ENCODE data around the gene GARS1.

Gene GARS1

DNA sequence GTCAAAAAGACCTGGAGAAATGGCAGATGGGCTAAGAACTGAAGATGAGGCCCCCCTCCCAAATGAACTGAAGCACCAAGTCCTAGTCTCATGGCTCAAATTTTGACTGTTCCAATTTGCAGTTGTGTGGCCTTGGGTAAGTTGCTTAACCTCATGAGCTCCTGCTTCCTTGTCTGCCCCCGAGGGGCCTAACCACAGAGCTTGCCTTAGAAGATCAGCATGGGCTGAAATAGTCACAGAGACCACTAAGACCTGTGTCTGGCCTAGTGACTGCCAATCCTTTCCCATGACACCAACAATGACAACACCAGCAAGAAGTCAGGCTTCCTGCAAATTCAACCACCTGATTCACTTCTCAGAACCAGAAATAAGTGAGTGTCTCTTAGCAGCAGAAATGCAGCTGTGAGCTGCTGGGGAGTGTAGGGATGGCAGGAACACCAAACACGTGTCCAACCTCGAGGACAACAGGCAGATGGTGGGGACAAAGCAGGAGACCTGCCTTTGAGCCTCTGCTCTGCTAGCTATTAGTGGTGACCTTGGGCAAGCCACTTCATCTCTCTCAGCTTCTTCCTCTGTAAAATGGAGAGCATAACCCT is 63.9 kb downstream of the GARS1 start:
- no peak for DNase-seq

DNA sequence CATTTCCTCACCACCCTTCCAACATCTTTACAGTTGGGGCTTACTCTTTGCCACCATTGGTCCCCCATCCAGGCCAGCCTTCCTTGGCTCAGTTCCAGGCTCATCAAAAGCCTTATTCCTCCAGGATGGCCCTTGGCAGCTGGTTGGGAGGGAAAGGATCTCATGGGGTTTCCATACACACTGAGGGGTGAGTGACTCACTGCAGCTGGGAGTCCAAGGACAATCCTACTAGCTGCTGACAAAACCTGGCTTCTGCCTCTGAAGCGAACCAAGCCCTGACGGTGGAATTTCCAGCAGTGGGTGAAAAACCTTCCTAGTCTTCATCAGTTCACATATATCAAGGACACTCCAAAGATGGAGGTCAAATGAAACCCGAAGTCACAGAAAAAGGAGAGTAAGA is 64.6 kb downstream of the GARS1 start:
- no peak for DNase-seq

- no peak for DNase-seq
Measured at GRCh38 chr7:30660331-30661255, 65.9 kb downstream of the GARS1 start.

DNA sequence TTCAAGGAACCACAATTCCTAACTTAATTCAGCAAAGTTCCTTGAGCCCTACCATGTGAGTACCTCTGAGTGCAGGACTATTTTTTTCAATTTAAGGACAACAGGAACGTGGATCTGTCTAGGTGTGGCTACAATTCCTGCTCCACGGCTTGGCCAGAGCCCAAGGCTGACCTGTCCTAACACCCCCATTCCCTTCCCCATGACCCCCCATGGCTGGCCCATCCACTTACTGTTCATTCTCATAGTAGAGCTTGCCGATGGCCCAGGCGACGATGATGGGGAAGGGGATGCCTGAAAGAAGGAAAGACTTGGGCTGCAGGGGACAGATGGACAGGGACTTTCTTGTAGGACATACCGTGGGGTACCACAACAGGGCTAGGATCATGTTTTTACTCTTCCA is 67.2 kb downstream of the GARS1 start:
- no peak for DNase-seq

DNA sequence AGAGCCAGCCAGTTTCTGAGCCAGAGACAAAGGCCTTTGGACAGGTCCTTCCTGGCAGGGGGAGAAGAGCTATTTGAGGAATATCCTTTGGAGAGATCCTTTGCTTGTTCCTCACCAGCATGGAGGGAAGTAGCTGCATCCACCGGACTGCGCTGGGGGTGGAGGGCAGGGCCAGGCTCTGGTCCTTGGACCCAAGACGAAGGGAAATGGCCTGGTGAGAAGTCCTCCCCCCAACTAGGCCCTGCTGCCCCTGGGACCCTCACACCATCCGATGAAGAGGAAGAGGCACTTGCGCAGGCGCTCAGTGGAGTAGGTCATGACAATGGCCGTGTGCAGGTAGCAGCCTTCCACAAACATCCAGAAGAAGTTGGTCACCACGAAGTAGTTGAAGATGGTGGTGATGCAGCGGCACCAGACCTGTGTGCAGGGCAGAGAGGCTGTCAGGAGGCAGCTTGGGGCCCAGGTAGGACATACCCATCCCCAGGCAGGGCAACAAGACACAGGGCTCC is 67.8 kb downstream of the GARS1 start:
- no peak for DNase-seq

- DNase-seq = no peak
Measured at GRCh38 chr7:30663414-30663813, 68.7 kb downstream of the GARS1 start.

DNA sequence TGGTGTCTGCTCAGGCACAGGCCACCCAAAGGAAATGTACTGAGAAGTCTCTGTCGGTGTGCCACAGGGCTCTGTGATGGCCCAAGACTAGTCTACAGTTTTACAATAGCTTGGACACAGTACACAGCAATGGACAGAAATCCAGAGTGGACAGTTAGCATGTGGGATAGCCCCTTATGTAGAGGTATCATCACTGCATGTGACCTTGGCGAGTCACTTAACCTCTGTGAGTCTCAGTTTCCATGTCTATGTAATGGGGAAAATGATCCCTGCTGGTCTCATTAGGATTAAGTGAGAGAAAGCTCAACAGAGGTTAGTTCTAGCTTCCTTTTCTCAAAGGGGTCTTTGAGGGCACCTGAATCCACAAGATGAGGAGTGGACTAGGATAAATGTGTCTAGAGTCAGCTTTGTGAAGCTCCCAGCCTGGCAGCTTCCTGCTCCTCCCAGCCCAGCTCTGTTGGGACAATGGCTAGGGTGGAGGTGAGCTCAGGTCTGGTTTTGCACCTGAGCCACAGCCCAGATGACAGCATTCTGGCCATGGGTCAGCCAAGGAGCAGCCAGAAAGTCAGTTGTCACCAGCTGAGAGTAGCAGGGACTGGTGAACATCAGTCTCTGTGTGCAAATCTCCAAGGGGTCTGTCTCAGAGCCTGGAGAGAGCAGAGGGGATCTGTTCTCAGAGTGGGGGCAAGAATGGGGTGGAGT is 69.7 kb downstream of the GARS1 start:
- DNase-seq = no peak

GRCh38 chr7:30665043-30665442 is 70.4 kb downstream of the GARS1 start:
- DNase-seq = no peak

- DNase-seq = no peak
Measured at GRCh38 chr7:30665449-30665848, 70.8 kb downstream of the GARS1 start.

- no peak for DNase-seq
Measured at GRCh38 chr7:30667172-30667571, 72.5 kb downstream of the GARS1 start.

GRCh38 chr7:30668102-30668501 is 73.4 kb downstream of the GARS1 start:
- no peak for DNase-seq

GRCh38 chr7:30671793-30672465 is 77.3 kb downstream of the GARS1 start:
- no peak for DNase-seq

DNA sequence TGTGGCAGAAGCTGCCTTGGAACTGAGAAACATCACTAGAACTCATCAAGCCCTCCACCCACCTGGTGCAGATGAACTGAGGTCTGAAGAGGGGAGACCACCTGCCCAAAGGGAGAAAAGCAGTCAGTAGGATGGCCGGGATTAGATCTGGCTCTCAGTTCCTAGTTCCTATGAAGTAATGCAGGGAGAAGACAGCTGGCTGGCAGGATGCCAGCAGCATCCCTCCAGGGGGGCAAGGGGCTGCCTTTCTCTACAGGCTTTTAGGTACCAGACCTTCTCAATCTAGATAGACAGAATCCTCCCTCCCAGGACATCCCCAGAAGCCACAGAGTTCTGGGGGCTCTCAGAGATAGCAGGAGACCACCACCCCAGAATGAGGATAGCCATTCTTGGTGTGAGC is 79.7 kb downstream of the GARS1 start:
- no peak for DNase-seq

DNA sequence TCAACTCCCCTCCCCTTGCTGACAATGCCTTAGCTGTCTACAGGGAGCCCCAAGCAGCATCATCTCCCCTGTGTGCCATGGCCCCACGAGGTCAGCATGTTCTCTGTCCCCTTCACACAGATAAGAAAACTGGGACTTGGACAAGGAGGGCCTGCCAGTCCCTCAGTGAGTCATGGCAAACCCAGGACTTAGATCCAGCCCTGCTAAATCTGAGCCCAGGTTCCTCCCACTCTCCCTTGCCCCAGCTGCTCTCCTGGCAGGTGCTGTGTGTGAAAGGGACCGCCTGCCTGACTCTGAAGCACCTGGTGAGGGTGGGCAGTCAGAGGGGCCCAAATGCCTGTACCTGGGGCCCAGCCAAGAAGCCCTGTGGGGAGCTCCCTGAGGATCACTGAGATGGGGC is 80.2 kb downstream of the GARS1 start:
- DNase-seq = no peak

GRCh38 chr7:30678805-30679204 is 84.1 kb downstream of the GARS1 start:
- no peak for DNase-seq

- no peak for DNase-seq
Measured at GRCh38 chr7:30679664-30680063, 85.0 kb downstream of the GARS1 start.

GRCh38 chr7:30681331-30681797 is 86.7 kb downstream of the GARS1 start:
- no peak for DNase-seq

DNA sequence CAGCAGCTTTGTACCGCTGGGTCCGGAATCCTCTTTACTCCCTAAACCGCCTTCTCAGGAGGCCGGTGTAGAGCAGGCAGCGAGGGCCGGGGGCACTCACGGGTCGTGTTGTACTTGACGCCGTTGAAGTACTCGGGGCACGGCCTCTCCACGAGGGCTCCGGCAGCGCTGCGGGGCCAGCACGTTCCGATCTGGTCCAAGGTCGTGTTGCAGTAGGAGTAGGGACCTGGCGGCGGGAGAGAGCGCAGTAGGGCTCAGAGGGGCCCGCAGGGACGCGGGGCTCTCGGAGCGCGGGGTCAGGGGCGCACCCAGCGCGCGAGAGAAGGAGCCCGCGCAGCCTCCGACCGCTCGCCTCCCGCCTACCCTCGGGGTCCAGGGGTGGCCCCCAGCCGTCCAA is 87.1 kb downstream of the GARS1 start:
- no peak for DNase-seq

DNA sequence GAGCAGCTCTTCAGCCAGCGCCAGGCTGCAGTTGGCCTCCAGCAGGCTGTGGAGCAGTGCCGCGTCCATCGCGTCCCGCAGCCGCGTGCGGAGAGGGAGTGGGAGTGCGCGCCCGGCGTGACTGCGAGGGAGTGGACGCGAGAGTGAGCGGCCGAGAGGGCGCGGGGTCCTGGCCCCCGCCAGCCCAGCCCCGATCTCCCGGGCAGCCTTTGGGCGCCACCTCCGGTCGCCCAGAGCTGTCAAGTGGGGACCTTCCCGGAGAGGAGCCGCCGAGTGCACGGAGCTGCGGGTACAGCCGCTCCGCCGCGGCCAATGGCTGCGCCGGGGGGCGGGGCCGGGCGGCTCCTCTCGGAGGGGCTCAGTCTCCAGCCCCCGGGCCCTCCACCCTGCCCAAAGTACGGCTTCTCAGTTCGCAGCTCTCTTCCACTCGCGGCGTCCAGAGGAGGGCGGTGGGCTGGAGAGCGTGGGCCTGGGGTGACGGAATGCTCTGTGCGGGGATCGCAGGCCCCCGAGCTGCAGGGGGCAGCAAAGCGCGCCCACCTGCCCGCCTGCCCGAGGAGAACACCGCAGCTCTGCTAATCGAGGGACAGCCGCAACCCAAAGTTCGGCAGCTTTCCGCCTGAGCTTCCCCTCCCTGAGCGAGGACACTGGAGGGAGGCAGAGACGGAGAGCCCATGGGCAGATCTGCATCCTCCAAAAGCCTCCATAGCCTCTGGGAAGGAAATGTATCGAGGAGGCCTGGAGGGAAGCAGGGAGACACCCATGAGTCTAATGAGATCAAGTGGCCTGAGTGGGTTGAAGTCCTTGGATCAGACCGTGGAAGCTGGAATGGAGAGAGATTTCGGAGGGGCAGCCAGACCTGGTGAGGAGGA is 87.8 kb downstream of the GARS1 start, which contains the start of gene CRHR2:
TSS of gene CRHR2 (minus strand) at position 245 of the 872 bp plus-strand sequence. CDS start at position 69, 176 bp downstream.
- DNase-seq = no peak

DNA sequence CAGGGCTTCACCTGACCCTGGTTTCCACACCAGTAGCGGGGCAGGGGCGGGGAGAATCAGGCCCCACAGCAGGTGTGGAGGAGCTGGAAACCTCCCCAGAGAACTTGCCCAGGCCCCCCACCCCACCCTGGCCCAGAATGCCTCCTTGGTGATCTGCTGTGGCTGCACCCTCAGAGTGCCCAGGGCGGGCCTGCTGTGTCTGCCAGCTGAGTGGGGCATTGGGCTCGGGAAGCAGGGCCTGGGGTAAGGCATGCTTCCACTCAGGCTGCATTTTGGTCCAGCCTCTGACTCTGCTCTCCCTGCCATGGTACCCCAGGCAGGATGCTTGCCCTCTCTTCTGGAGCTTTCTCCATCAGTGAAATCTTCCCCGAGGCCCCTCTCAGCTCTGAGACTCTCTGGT is 88.6 kb downstream of the GARS1 start:
- no peak for DNase-seq
